Neuron (in vitro differentiated cells): ENCODE data around the gene ZNF532.
A peak's percentile ranks its signal among the peaks of the same experiment; 100 is the strongest.
"Not testable (repeated sequence)": the region's sequence is repeated elsewhere in the genome, so short reads cannot be mapped to it uniquely, and the experiment has no call there.

Experiments used
- H2AFZ ChIP-seq: one replicate; pipeline ENCODE4 v1.6.1; 2013; ENCODE audit warnings: low read depth, mild to moderate bottlenecking, inconsistent platforms, low read length, moderate library complexity
- H3K27me3 ChIP-seq: one replicate; pipeline ENCODE4 v1.6.1; 2013; ENCODE audit warnings: low read length; ENCODE audit not compliant: insufficient read depth
- H3K36me3 ChIP-seq: one replicate; pipeline ENCODE4 v1.6.1; 2013; ENCODE audit warnings: low read length; ENCODE audit not compliant: insufficient read depth
- H3K4me1 ChIP-seq: one replicate; pipeline ENCODE4 v1.6.1; 2013; ENCODE audit warnings: low read length; ENCODE audit not compliant: insufficient read depth
- H3K4me3 ChIP-seq: 2 replicates; pipeline ENCODE4 v1.5.1; 2013; ENCODE audit warnings: mild to moderate bottlenecking, low read length, moderate library complexity
- H3K9me3 ChIP-seq: one replicate; pipeline ENCODE4 v1.6.1; 2013; ENCODE audit warnings: low read length

ZNF532 gene

DNA sequence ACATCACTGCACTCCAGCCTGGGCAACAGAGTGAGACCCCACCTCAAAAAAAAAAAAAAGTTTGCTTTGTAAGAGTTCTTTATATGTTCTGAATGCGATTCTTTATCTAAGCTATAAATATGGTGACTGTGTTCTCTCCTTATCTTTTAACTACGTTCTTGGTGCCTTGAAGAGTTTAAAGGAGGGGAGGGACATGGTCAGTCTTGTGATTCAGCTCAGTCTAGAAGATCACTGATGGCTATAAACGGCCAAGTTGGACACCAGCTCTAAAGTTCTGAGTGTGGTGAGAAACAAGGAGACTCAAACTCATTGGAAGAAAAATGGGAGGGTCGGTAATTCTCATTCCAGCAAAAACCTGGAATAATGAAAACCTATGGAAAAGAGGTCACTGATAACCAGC, 146.6 kb downstream of the ZNF532 start:
- no peaks in the 10 kb centered on the region for H3K36me3 ChIP-seq
- H2AFZ ChIP-seq = no peak overlapping the region
- H3K27me3 ChIP-seq = no peaks in the 10 kb centered on the region
- no peak overlapping the region for H3K4me3 ChIP-seq
- peaks cover 2% of the 10 kb centered on the region for H3K9me3 ChIP-seq
- H3K4me1 ChIP-seq = peaks cover 6% of the 10 kb centered on the region

DNA sequence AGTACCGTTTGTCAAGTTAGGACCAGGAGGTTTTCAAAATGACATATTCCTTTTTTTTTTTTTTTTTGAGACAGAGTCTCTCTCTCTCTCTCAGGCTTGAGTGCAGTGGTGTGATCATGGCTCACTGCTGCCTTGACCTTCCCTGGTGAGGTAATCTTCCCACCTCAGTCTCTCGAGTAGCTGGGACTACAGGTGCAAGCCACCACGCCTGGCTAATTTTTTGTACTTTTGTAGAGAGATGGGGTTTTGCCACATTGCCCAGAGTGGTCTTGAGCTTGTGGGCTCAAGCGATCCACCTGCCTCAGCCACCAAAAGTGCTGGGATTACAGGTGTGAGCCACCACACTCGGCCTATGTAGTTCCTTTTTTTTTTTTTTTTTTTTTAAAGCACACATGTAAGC, 147.1 kb downstream of the ZNF532 start:
- no peak overlapping the region for H3K4me3 ChIP-seq
- H3K27me3 ChIP-seq = no peaks in the 10 kb centered on the region
- peaks cover 6% of the 10 kb centered on the region for H3K4me1 ChIP-seq
- H2AFZ ChIP-seq = no peak overlapping the region
- no peaks in the 10 kb centered on the region for H3K36me3 ChIP-seq
- no peaks in the 10 kb centered on the region for H3K9me3 ChIP-seq

DNA sequence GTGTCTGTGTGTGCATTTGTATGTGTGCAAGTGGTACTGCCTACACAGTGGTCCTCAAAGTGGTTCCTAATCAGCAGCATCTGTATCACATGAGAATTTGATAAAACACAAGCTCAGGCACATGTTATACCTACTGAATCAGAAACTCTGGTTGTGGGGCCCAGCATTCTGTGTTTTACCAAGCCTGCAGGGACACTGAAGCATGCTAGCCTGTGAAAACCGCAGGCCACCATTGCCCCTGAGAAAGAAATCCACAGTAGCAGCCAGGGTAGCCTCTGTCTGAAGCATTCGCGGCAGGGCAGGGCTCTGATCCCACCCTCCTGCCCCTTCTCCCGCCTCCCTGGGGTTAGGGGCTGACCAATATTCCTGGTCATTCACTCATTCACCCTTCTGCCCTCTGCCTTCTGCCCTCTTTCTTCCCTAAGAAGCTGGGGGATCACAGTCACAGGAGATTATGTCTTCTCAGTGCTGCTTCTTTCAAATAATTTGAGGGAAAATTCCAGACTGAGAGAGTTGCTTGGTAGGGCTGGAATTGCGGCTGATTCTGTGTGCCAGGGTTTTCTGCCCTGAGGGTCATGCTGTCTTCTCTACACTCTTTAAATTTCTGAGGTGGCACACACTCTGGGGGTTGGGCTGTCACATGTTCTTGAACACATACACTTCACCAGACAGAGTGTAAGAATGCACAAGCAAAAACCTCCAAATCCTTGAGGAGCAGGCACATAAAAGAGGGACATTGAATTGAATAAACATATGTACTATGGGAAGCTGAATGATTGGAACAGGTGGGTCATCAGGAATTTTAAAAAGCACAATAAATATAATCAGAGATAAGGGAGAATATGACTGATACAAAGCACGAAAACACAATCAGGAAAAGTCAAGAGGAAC, 148.4 kb downstream of the ZNF532 start:
- no peaks in the 10 kb centered on the region for H3K9me3 ChIP-seq
- H3K36me3 ChIP-seq = no peaks in the 10 kb centered on the region
- H3K27me3 ChIP-seq = no peaks in the 10 kb centered on the region
- peaks cover 6% of the 10 kb centered on the region for H3K4me1 ChIP-seq
- no peak overlapping the region for H3K4me3 ChIP-seq
- no peak overlapping the region for H2AFZ ChIP-seq

DNA sequence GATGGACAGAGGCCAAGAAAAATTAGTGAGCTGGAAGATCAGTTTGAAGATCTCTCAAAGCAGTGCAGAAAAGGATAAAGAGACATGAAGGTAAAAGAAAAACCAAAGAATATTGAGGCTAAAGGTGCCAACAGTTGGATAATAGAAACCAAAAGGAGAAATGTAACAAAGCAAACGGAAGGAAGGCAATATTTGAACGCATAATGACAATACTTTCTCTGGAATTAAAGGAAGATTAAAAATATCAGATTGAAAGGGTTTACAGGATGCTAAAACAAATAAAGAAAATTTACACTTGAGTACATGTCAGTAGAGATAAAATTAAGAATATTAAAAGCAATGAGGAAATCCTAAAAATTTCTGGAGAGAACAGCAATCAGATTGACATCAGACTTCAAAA, 149.1 kb downstream of the ZNF532 start:
- H3K4me3 ChIP-seq = no peak overlapping the region
- H2AFZ ChIP-seq = no peak overlapping the region
- H3K36me3 ChIP-seq = no peaks in the 10 kb centered on the region
- H3K9me3 ChIP-seq = no peaks in the 10 kb centered on the region
- H3K4me1 ChIP-seq = peaks cover 6% of the 10 kb centered on the region
- no peaks in the 10 kb centered on the region for H3K27me3 ChIP-seq

DNA sequence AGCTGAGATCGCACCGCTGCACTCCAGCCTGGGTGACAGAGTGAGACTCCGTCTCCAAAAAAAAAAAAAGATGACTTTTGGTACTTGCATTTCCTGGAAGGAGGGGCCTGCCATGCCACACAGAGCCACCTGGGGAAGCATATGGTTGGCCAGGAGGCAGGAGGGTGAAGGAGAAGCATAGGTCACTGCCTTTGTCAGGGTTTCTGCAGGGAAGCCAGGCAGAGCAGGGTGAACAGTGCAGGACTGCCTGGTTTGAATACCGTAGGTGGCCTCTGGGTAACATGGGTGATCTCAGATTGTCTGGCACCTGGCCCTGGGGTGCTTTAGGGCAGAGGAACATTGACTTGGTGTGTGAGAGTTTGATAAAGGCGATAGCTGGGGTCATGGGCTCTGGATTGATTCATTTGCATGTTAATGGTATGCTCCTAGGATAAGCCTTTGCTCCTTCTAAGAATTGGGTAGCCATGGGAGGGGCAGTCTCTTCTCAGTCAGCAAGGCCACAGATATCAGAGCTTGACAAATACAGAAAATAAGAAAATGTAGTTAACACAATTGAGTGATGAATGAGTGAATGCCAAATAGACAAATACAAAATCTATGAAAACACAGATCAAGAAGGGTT, 151.0 kb downstream of the ZNF532 start:
- H3K4me3 ChIP-seq = no peak overlapping the region
- no peaks in the 10 kb centered on the region for H3K27me3 ChIP-seq
- peaks cover 6% of the 10 kb centered on the region for H3K4me1 ChIP-seq
- H3K36me3 ChIP-seq = no peaks in the 10 kb centered on the region
- H2AFZ ChIP-seq = no peak overlapping the region
- no peaks in the 10 kb centered on the region for H3K9me3 ChIP-seq

DNA sequence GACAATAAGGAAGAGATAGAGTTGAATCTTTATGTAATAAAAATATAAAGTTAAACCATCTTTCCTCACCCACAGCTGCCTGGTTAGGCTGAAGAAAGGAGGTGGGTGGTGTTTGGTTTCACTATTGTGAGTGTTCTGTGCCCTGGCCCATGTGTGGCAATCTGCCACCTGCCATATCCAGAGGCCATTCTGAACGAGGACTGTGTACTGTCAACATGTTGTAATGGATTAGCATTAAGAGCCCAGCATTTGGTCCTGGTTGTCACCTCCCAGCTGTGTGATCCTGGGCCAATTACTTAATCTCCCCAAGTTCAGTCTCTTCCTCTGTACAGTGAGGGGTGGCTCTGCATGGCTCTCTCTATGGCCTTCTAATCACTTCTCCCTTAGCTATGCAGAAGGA, 156.8 kb downstream of the ZNF532 start:
- Histone ChIP-seq H3K9me3 (no peaks in the 10 kb centered on the region), H3K4me1 (no peaks in the 10 kb centered on the region), H3K36me3 (no peaks in the 10 kb centered on the region)

DNA sequence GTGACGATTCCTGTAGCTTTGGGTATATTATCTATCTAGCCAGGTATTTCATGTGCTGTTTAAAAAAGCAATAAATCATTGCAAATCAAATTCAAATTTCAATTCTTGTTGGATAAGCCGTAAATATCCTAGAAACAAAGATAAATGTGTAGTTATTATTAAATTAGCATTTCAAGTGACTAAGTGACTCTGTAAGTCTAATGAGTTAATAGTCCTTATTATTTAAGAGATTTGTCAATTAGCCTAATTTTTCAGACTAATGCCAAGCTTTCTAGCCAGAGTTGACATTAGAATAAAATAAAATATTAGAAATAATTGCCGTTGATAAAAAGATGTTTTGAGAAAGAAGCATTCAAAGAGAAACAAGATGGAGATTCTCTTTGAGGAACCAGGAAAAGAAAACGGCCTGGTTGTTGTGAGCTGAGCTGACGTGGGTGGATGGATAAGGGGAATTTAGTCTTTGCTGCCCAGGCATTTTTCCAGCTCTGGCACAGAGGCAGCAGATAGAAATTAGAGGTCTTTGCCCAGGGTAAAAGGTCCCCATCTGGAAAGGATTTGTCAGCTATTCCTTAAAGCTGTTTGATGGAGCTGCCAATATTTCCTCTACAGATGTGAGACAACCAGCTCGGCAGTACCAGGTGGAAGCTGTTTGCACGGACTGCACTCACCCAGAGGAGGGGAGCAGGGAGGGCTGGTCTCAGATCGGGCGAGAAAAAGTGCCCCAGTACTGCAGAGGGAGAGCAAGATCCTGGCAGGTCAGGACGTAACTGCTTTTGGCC, 157.7 kb downstream of the ZNF532 start:
- peaks cover 3% of the 10 kb centered on the region for H3K27me3 ChIP-seq
- H3K4me1 ChIP-seq = no peaks in the 10 kb centered on the region
- no peak overlapping the region for H2AFZ ChIP-seq
- H3K4me3 ChIP-seq = no peak overlapping the region
- H3K36me3 ChIP-seq = no peaks in the 10 kb centered on the region
- no peaks in the 10 kb centered on the region for H3K9me3 ChIP-seq

More for the DNA sequence above, 156.8 kb downstream of the ZNF532 start:
- Histone ChIP-seq H2AFZ (no peak overlapping the region), H3K4me3 (no peak overlapping the region), H3K27me3 (peaks cover 3% of the 10 kb centered on the region)

DNA sequence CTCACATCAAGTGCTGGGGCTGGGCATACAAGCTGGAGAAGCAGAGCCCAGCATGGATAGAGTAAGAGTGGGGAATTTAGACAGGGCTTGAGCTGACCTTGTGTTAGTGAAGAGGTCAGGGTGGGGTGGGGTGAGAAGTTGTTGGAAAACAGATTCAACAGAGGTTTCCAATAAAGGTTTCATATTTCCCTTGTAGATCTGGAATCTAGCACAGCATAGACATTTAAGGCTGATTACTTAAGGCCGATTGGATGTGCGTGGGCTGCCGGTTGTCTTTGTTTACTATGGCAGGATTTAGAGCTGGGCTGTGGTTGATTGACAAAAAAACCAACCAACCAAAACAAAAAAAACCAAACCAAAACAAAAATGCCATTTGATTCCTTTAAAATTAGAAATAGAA, 160.2 kb downstream of the ZNF532 start:
- Histone ChIP-seq H3K9me3 (no peaks in the 10 kb centered on the region), H3K4me1 (peaks cover 2% of the 10 kb centered on the region), H3K4me3 (no peak overlapping the region), H2AFZ (no peak overlapping the region), H3K27me3 (peaks cover 3% of the 10 kb centered on the region), H3K36me3 (no peaks in the 10 kb centered on the region)

DNA sequence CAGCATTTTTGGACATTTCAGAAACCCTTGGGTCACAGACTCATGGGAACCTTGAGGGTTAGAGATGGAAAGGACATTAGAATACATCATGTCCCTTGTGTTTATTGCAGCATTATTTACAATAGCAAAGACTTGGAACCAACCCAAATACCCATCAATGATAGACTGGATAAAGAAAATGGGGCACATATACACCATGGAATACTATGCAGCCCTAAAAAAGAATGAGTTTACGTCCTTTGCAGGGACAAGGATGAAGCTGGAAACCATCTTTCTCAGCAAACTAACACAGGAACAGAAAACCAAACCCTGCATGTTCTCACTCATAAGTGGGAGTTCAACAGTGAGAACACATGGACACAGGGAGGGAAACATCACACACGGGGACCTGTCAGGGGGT, 160.9 kb downstream of the ZNF532 start:
- H3K4me3 ChIP-seq, H3K4me1 ChIP-seq, H3K27me3 ChIP-seq, H3K9me3 ChIP-seq, H2AFZ ChIP-seq, H3K36me3 ChIP-seq: not testable (repeated sequence)

DNA sequence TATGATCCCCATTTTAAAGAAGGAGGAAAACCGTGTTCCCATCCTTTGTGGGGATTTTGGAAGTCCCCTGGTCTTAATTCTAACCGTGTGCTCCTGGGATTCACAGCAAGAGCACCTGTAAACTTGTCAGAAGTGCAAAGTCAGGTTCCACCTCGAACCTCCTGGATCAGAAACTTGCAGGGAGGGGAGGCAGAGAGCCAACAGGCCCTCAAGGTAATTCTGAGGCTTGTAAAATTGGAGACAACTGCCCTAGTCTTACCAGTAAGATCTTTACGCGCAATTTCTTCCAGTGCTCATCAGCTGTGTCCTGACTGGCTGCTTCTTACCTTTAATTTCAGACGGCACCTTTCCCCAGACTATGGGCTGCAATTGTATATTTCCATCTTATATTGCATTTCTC, 161.7 kb downstream of the ZNF532 start:
- Histone ChIP-seq H3K27me3 (peaks cover 3% of the 10 kb centered on the region), H3K4me1 (peaks cover 9% of the 10 kb centered on the region), H3K36me3 (no peaks in the 10 kb centered on the region), H3K9me3 (no peaks in the 10 kb centered on the region), H3K4me3 (no peak overlapping the region), H2AFZ (no peak overlapping the region)

DNA sequence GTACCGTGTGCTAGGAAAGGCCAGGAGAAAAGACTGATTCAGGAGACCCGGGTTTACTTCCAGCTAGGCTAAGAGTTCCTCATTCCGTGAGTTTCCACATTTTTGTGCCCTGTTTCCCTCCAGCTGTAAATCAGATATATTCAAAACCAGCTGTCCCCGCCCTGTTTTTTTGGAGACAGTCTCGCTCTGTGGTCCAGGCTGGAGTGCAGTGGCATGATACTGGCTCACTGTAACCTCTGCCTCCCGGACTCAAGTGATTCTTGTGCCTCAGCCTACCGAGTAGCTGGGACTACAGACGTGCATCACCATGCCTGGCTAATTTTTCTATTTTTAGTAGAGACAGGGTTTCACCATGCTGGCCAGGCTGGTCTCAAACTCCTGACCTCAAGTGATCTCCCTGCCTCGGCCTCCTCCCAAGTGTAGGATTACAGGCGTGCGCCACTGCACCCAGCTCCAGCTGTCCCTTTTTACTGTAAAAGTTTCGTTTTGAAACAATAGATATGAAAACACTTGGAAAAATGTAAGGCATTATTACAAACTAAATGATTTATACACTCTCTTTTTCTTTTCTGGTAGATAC, 162.2 kb downstream of the ZNF532 start:
- no peak overlapping the region for H2AFZ ChIP-seq
- H3K27me3 ChIP-seq = peaks cover 3% of the 10 kb centered on the region
- no peaks in the 10 kb centered on the region for H3K9me3 ChIP-seq
- H3K4me1 ChIP-seq = peaks cover 9% of the 10 kb centered on the region
- H3K4me3 ChIP-seq = no peak overlapping the region
- H3K36me3 ChIP-seq = no peaks in the 10 kb centered on the region

DNA sequence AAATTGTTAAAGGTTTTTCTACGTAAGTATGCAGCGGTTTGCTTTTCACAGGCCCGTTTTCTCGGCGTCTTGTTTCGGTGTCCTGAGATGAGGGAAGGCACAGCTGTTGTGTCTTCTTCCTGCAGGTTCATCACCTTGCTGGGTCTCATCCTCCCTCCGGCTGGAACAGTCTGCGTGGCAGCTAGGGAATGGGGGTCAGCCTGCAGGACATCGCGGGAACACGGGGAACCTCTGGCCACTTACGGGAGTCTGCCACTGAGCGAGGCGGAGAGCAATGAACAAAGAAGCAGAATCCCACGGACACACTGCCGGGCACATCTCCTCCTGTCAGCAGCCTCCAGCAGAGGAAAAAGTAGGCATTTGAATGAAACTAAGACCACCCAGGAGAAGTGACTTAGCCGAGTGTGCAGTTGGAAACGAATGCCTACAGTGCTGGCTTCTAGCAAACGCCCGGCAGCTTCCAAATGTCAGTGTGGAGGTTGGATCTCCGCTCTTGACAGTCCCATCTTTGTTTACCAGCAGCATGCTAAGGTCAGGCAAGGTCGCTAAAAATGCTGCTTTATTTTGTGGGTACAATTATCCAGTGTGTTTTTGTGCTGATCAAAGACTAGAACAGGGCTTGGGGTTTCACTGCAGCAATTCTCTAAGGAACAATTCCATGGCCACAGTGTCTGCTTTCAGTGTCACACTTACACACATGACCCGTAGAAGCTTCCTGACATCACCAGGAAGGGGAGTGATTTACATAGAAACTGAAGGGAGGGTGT, 165.2 kb downstream of the ZNF532 start:
- Histone ChIP-seq H3K9me3 (no peaks in the 10 kb centered on the region), H2AFZ (peak overlapping the region; percentile 52), H3K27me3 (no peaks in the 10 kb centered on the region), H3K36me3 (no peaks in the 10 kb centered on the region), H3K4me1 (peaks cover 9% of the 10 kb centered on the region), H3K4me3 (peak overlapping the region; percentile 14)
